GM21381 (cell line): ENCODE measurements around the gene NOSTRIN.
"Not testable (repeated sequence)": the region's sequence is repeated elsewhere in the genome, so short reads cannot be mapped to it uniquely, and the experiment has no call there.

ENCODE experiments used
- ATAC-seq: cut with Tn5 transposase; IDR thresholded peaks from one replicate; pipeline ENCODE4 v1.9.1; 2021; ENCODE audit warnings: mild to moderate bottlenecking, moderate library complexity; ENCODE audit not compliant: unreplicated experiment

The NOSTRIN gene

GRCh38 chr2:168801961-168802858 lies at the start of gene NOSTRIN:
Gene NOSTRIN, plus strand, starts transcription at chr2:168802637. Its CDS starts 10 bp downstream, at chr2:168802647.
- ATAC-seq = no peak

- ATAC-seq = no peak
Measured at GRCh38 chr2:168753765-168754329, 48.6 kb upstream of the NOSTRIN start.

- ATAC-seq = no peak
Measured at GRCh38 chr2:168757223-168757622, 45.2 kb upstream of the NOSTRIN start.

- peak; percentile 75 for ATAC-seq
Measured at GRCh38 chr2:168758970-168759820, 43.2 kb upstream of the NOSTRIN start.

GRCh38 chr2:168765401-168765800 lies 37.0 kb upstream of the NOSTRIN start:
- ATAC-seq = no peak

GRCh38 chr2:168766600-168766999 lies 35.8 kb upstream of the NOSTRIN start:
- ATAC-seq = no peak

- no peak for ATAC-seq
Measured at GRCh38 chr2:168767258-168767657, 35.2 kb upstream of the NOSTRIN start.

GRCh38 chr2:168768357-168768756 lies 34.1 kb upstream of the NOSTRIN start:
- ATAC-seq = not testable (repeated sequence)

GRCh38 chr2:168770796-168771195 lies 31.6 kb upstream of the NOSTRIN start:
- ATAC-seq = no peak

GRCh38 chr2:168772704-168773103 lies 29.7 kb upstream of the NOSTRIN start:
- ATAC-seq = no peak

- ATAC-seq = no peak
Measured at GRCh38 chr2:168773128-168773527, 29.3 kb upstream of the NOSTRIN start.

GRCh38 chr2:168773719-168774521 lies 28.5 kb upstream of the NOSTRIN start:
- ATAC-seq = no peak

GRCh38 chr2:168775837-168776236 lies 26.6 kb upstream of the NOSTRIN start:
- no peak for ATAC-seq

- no peak for ATAC-seq
Measured at GRCh38 chr2:168780669-168781071, 21.8 kb upstream of the NOSTRIN start.

GRCh38 chr2:168781191-168781817 lies 21.1 kb upstream of the NOSTRIN start:
- no peak for ATAC-seq

GRCh38 chr2:168782271-168782670 lies 20.2 kb upstream of the NOSTRIN start:
- ATAC-seq = no peak

GRCh38 chr2:168784993-168785392 lies 17.4 kb upstream of the NOSTRIN start:
- ATAC-seq = no peak

- ATAC-seq = no peak
Measured at GRCh38 chr2:168787098-168787781, 15.2 kb upstream of the NOSTRIN start.

- no peak for ATAC-seq
Measured at GRCh38 chr2:168787782-168788376, 14.6 kb upstream of the NOSTRIN start.
